Natural killer cell treated with Interleukin-12 subunit alpha and Interleukin-12 subunit beta and Interleukin-15 and Interleukin-18, amount 100 ng/mL, for 72 hours (primary cell): ENCODE data around the gene RYR3. TPM values are rescaled to one million over a fixed set of nuclear protein-coding genes. Genes with fewer than 3 reads are reported as not detected.

ENCODE experiments used
- ATAC-seq, 2 donors: fragments of 150-1000 bp; cut with Tn5 transposase in 1 of 2; sonication (Bioruptor Pico), chemical (Tn5 transposase) in 1 of 2; 2 replicates each; pipeline ENCODE4 v1.10.0; 2021
- DNase-seq: peaks from one replicate; pipeline ENCODE4 v3.0.0; 2022; ENCODE audit warnings: low spot score
- H3K27ac Mint-ChIP-seq, 2 donors: 1 replicate in 1 of 2; 2 replicates in 1 of 2; pipeline ENCODE4 v1.8.0; 2022; ENCODE audit warnings: mixed read lengths in 2 of 2, mild to moderate bottlenecking in 1 of 2, moderate library complexity in 1 of 2
- H3K27me3 Mint-ChIP-seq, 2 donors: 1 replicate in 1 of 2; 2 replicates in 1 of 2; pipeline ENCODE4 v1.8.0; 2022; ENCODE audit warnings: mixed read lengths in 2 of 2
- H3K36me3 Mint-ChIP-seq: one replicate; pipeline ENCODE4 v1.8.0; 2022; ENCODE audit warnings: mixed read lengths
- H3K4me1 Mint-ChIP-seq, 2 donors: 1 replicate in 1 of 2; 2 replicates in 1 of 2; pipeline ENCODE4 v1.8.0; 2022; ENCODE audit warnings: low read depth in 2 of 2, mixed read lengths in 2 of 2, mild to moderate bottlenecking in 1 of 2
- H3K4me3 Mint-ChIP-seq: one replicate; pipeline ENCODE4 v1.8.0; 2022; ENCODE audit warnings: mixed read lengths
- H3K9me3 Mint-ChIP-seq: 2 replicates; pipeline ENCODE4 v1.8.0; 2022; ENCODE audit warnings: mixed read lengths
- total RNA-seq, 2 donors: library from RNA; stranded (reverse); gene quantifications; one replicate each; pipeline ENCODE4 v1.2.3, GENCODE V29; 2022

RYR3 gene
- total RNA-seq, 2 donors from 2014 or later = not detected

- H3K36me3 Mint-ChIP-seq = no peaks in the 10 kb centered on the region
- DNase-seq = no peak
- H3K27me3 Mint-ChIP-seq = no peaks in the 10 kb centered on the region
- no peak for ATAC-seq
- H3K9me3 Mint-ChIP-seq = no peaks in the 10 kb centered on the region
- H3K4me3 Mint-ChIP-seq = no peak overlapping the region
- H3K4me1 Mint-ChIP-seq = no peaks in the 10 kb centered on the region
- no peak overlapping the region for H3K27ac Mint-ChIP-seq
These were observed 537.2 kb downstream of the RYR3 start for GRCh38 chr15:33848011-33848410.

GRCh38 chr15:33851079-33851478 lies 540.3 kb downstream of the RYR3 start:
- H3K9me3 Mint-ChIP-seq = no peaks in the 10 kb centered on the region
- H3K27me3 Mint-ChIP-seq = no peaks in the 10 kb centered on the region
- DNase-seq (no peak), ATAC-seq (no peak)
- no peak overlapping the region for H3K27ac Mint-ChIP-seq
- no peaks in the 10 kb centered on the region for H3K36me3 Mint-ChIP-seq
- H3K4me1 Mint-ChIP-seq = no peaks in the 10 kb centered on the region
- H3K4me3 Mint-ChIP-seq = no peak overlapping the region

- Mint-ChIP-seq H3K4me3 (no peak overlapping the region), H3K27ac (no peak overlapping the region), H3K4me1 (no peaks in the 10 kb centered on the region), H3K36me3 (no peaks in the 10 kb centered on the region), H3K27me3 (no peaks in the 10 kb centered on the region), H3K9me3 (no peaks in the 10 kb centered on the region)
- DNase-seq = no peak
- ATAC-seq = no peak
These were observed 541.3 kb downstream of the RYR3 start for GRCh38 chr15:33852094-33852493.

- Mint-ChIP-seq H3K4me1 (no peaks in the 10 kb centered on the region), H3K4me3 (no peak overlapping the region), H3K27me3 (no peaks in the 10 kb centered on the region), H3K36me3 (no peaks in the 10 kb centered on the region), H3K27ac (no peak overlapping the region), H3K9me3 (no peaks in the 10 kb centered on the region)
- no peak for DNase-seq
- no peak for ATAC-seq
These were observed 541.8 kb downstream of the RYR3 start for GRCh38 chr15:33852570-33852969.

GRCh38 chr15:33857726-33858125 lies 547.0 kb downstream of the RYR3 start:
- Mint-ChIP-seq H3K4me3 (no peak overlapping the region), H3K27ac (no peak overlapping the region), H3K27me3 (no peaks in the 10 kb centered on the region), H3K4me1 (no peaks in the 10 kb centered on the region), H3K36me3 (peaks cover 4% of the 10 kb centered on the region), H3K9me3 (no peaks in the 10 kb centered on the region)
- ATAC-seq (no peak), DNase-seq (no peak)

DNA sequence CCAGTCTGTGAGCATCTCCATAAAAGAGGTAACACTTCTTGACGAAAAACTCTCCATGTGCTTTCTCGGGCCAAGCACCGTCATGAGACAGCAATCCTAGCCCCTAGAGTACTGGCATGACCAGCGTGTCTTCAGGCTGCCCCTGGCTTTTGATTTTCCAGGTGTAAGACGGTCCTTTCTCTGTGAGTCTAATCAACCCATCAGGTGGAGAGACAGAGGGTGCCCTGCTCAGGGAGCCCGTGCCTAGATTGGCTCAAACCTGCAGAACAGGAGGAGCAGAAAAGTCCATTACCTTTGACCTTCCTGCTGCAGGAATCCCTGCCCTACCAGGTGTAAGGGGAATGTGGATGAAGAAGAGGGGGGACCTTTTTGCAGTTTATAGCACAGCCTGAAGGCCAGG lies 548.1 kb downstream of the RYR3 start:
- no peak for ATAC-seq

GRCh38 chr15:33859992-33860545 lies 549.3 kb downstream of the RYR3 start:
- H3K4me1 Mint-ChIP-seq = no peaks in the 10 kb centered on the region
- no peak overlapping the region for H3K4me3 Mint-ChIP-seq
- ATAC-seq = no peak
- DNase-seq = no peak
- no peak overlapping the region for H3K27ac Mint-ChIP-seq
- peaks cover 14% of the 10 kb centered on the region for H3K36me3 Mint-ChIP-seq
- no peaks in the 10 kb centered on the region for H3K9me3 Mint-ChIP-seq
- H3K27me3 Mint-ChIP-seq = no peaks in the 10 kb centered on the region

More for the DNA sequence above, 548.1 kb downstream of the RYR3 start:
- Mint-ChIP-seq H3K4me3 (no peak overlapping the region), H3K36me3 (peaks cover 4% of the 10 kb centered on the region), H3K9me3 (no peaks in the 10 kb centered on the region), H3K27ac (no peak overlapping the region), H3K4me1 (no peaks in the 10 kb centered on the region), H3K27me3 (no peaks in the 10 kb centered on the region)
- no peak for DNase-seq

DNA sequence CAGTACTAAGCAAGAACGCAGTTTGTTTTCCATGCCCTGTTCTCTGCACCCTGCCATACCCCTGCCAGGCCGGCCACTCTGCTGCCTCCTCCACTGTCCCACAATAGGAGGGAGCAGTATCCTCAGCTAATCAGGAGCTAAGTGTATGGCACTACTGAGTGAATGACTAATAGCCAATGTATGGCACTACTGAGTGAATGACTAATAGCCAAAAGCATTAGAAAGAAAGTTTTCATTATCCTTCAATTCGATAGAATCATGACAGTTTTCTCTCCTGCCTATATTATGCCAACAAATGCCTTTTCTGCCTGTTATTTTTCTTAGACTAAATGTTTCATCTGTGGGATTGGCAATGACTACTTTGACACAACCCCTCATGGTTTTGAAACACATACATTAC lies 550.0 kb downstream of the RYR3 start:
- no peak overlapping the region for H3K27ac Mint-ChIP-seq

DNA sequence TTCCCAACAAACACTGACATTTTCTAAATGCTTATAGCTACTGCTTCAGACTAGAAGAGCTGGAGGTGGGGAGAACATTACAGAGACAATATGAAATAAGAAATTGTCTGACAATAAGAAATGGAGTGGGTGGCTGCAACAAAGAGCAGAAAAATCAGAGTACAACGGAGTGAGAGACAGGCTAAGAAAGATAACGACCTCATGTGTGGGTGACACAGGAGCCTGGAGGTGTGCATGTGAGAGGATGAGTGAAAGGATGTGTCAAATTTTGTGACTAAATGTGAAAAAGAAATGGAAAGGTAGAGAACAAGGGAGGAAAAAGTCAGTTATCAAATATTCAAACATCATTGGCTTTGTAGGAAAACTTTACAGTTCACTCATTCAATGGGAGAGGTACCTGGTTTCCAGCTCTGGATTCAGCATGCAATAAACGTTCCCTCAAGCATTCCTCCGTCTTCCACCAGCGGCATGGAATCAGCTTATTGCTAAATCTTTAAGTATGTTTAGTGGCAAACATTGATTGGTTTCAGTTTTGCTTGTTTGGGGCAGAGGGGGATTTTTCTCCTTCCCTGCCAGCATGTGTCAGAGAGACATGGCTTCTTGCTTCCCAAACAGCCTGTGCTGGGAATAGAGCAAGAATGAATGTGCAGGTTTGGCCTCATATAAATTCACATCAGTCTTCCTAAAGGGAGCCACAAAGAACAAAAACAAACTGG lies 553.8 kb downstream of the RYR3 start:
- H3K9me3 Mint-ChIP-seq = no peaks in the 10 kb centered on the region
- ATAC-seq = no peak
- no peak overlapping the region for H3K4me3 Mint-ChIP-seq
- H3K27me3 Mint-ChIP-seq = no peaks in the 10 kb centered on the region
- DNase-seq = no peak
- no peak overlapping the region for H3K27ac Mint-ChIP-seq
- peaks cover 0 to 2% of the 10 kb centered on the region in 2 donors for H3K4me1 Mint-ChIP-seq
- peaks cover 31% of the 10 kb centered on the region for H3K36me3 Mint-ChIP-seq

More for the DNA sequence above, 550.0 kb downstream of the RYR3 start:
- no peaks in the 10 kb centered on the region for H3K9me3 Mint-ChIP-seq
- DNase-seq = no peak
- H3K27me3 Mint-ChIP-seq = no peaks in the 10 kb centered on the region
- ATAC-seq = no peak
- H3K4me3 Mint-ChIP-seq = no peak overlapping the region
- H3K36me3 Mint-ChIP-seq = peaks cover 21% of the 10 kb centered on the region
- no peaks in the 10 kb centered on the region for H3K4me1 Mint-ChIP-seq

- peaks cover 27% of the 10 kb centered on the region for H3K36me3 Mint-ChIP-seq
- no peak for DNase-seq
- H3K4me1 Mint-ChIP-seq = peaks cover 0 to 6% of the 10 kb centered on the region in 2 donors
- no peak overlapping the region for H3K4me3 Mint-ChIP-seq
- no peak overlapping the region for H3K27ac Mint-ChIP-seq
- ATAC-seq = no peak
- H3K9me3 Mint-ChIP-seq = no peaks in the 10 kb centered on the region
- no peaks in the 10 kb centered on the region for H3K27me3 Mint-ChIP-seq
These were observed 554.6 kb downstream of the RYR3 start for GRCh38 chr15:33865416-33865815.

DNA sequence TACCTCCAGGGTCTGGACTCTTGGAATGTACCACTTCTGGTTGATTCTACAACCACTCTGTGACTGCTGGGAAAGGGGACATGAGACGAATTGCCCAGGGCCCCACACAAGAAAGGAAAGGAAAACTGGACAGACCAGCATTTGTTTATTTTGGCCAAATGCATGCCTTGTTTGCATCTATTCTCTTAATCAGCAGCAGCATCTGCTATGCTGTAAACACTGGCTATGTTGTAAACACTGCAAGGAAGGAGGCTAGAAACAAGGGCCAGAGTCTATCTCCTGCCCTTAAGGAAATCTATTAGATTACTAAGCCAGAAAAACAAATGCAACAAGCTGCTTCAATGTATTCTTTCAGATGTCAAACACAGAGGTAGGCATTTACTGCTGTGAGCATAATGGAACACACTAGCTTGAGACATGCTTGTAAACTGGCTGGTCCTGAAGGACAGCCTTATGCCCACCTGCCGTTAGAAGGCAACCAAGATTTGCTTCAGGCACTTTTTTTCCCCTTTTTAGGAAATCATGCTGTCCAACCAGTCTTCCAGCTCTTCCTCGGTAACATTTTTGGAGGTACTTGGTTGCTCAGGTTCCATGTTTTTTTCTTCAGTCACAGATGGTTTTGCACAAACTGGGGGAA lies 555.5 kb downstream of the RYR3 start:
- Mint-ChIP-seq H3K27me3 (no peaks in the 10 kb centered on the region), H3K4me3 (no peak overlapping the region), H3K9me3 (no peaks in the 10 kb centered on the region), H3K4me1 (peaks cover 0 to 6% of the 10 kb centered on the region in 2 donors), H3K36me3 (peaks cover 27% of the 10 kb centered on the region), H3K27ac (no peak overlapping the region)
- DNase-seq (no peak), ATAC-seq (no peak)

GRCh38 chr15:33871980-33872379 lies 561.2 kb downstream of the RYR3 start:
- ATAC-seq = no peak
- H3K9me3 Mint-ChIP-seq = no peaks in the 10 kb centered on the region
- no peak overlapping the region for H3K27ac Mint-ChIP-seq
- peaks cover 0 to 6% of the 10 kb centered on the region in 2 donors for H3K4me1 Mint-ChIP-seq
- peaks cover 2% of the 10 kb centered on the region for H3K36me3 Mint-ChIP-seq
- H3K4me3 Mint-ChIP-seq = no peak overlapping the region
- H3K27me3 Mint-ChIP-seq = no peaks in the 10 kb centered on the region
- no peak for DNase-seq

DNA sequence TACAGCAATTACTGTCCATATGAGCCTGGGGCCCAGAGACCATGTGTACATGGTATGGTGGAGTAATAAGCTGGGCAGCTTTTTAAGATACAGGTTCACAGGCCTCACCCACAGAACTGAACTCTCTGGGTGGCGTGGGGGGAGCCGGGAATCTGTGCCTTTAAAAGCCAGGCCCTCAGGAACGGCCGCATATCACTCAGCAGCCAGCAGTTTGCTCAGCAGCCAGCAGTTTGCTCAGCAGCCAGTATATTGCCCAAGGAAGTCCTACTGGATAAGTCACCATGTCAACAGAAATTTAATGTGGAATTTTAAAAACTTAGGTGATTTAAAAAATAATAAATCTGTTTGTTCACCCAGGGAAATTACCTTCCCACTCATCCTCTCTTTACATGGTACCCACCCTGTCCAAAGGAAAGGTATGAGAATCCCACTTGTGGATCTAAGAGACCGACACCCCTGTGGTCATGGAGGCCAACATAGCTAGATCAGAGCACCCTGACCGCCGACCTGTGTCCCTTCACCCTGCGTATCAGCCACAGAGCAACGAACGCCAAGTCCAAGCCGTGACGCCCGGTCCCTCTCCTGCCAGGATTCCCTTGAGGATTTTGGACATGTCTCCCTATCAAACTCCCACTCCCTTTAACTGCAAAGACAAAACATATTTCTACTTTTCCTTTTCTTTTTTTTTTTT lies 561.8 kb downstream of the RYR3 start:
- H3K4me1 Mint-ChIP-seq = peaks cover 0 to 6% of the 10 kb centered on the region in 2 donors
- H3K9me3 Mint-ChIP-seq = no peaks in the 10 kb centered on the region
- ATAC-seq = no peak
- no peaks in the 10 kb centered on the region for H3K27me3 Mint-ChIP-seq
- H3K27ac Mint-ChIP-seq = no peak overlapping the region
- H3K36me3 Mint-ChIP-seq = no peaks in the 10 kb centered on the region
- DNase-seq = no peak
- no peak overlapping the region for H3K4me3 Mint-ChIP-seq

- H3K4me1 Mint-ChIP-seq = peaks cover 0 to 6% of the 10 kb centered on the region in 2 donors
- ATAC-seq (no peak), DNase-seq (no peak)
- H3K27me3 Mint-ChIP-seq = no peaks in the 10 kb centered on the region
- no peak overlapping the region for H3K27ac Mint-ChIP-seq
- no peaks in the 10 kb centered on the region for H3K36me3 Mint-ChIP-seq
- no peaks in the 10 kb centered on the region for H3K9me3 Mint-ChIP-seq
- H3K4me3 Mint-ChIP-seq = no peak overlapping the region
These were observed 563.4 kb downstream of the RYR3 start for GRCh38 chr15:33874156-33874555.
